ENCODE results near the gene FMO1. TPM values are rescaled to one million over a fixed set of nuclear protein-coding genes. Genes with fewer than 3 reads are reported as not detected.

FMO1 gene
- total RNA-seq, 1 experiment from 2014 or later: not detected

DNA sequence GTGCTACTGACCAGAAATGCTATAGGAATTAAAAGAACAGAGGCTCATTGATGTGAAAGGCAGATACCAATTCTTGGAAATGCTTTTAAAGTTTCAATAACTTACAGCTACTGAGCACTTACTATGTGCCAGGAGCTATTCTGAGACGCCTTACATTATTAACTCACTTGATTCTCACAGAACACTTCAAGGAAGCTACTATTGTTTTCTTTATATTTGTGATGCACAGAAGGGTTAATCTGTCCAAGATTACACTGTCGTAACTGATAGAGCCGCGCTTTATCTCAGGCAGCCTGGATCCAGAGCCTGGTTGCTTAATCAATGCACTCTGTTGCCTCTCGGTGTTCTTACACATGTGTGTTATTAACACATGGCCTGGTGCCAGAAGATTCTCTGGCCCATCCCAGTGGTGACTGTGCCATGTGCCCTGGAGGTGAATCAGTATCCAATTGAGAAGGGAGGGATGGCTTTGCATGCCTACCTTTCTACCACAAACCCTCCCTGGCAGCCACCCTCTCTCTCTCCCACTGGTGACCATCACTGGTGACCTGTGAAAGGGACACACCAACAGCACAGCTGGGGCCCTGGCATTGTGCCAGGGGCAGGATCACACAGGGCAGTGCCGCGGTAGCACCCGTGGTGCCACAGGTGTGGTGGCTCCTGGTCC is 8.8 kb downstream of the FMO1 start:
- Histone ChIP-seq H2BK120ac (ENCODE audit: low read depth, low read length, poor library complexity, severe bottlenecking) (no peak overlapping the region), H3K23ac (ENCODE audit: insufficient read length, low read depth, low read length) (no peak overlapping the region), H2BK20ac (ENCODE audit: low read depth, low read length, poor library complexity, severe bottlenecking) (no peak overlapping the region), H3K9ac (ENCODE audit: extremely low read depth, insufficient read length, low read length) (no peak overlapping the region), H3T11ph (ENCODE audit: low read length) (no peak overlapping the region), H3K18ac (ENCODE audit: insufficient read length, low read depth, low read length) (no peak overlapping the region), H4K8ac (replicated peaks; ENCODE audit: insufficient read length, low read depth, low read length) (no peak overlapping the region), H3K79me2 (ENCODE audit: insufficient read depth, low read length) (no peaks in the 10 kb centered on the region), H2BK5ac (ENCODE audit: insufficient read length, low read length) (no peak overlapping the region), H3K27ac (ENCODE audit: insufficient read length, low read depth, low read length) (no peak overlapping the region), H2BK15ac (ENCODE audit: low read depth, low read length) (no peak overlapping the region), H4K20me1 (ENCODE audit: control insufficient read depth, insufficient read depth, insufficient read length) (no peaks in the 10 kb centered on the region), H3K4me1 (ENCODE audit: insufficient read depth, low read length) (peaks cover 11% of the 10 kb centered on the region; the same call in 1 of the 2 replicates), H4K91ac (ENCODE audit: insufficient read length, low read depth, low read length) (no peak overlapping the region), H3K56ac (ENCODE audit: insufficient read length, low read depth, low read length) (no peak overlapping the region), H3K9me3 (ENCODE audit: control insufficient read depth, low read depth, low read length) (no peaks in the 10 kb centered on the region), H3K79me1 (ENCODE audit: insufficient read depth, low read depth, low read length, poor library complexity, severe bottlenecking) (no peaks in the 10 kb centered on the region), H4K5ac (ENCODE audit: insufficient read length, low read depth, low read length) (no peak overlapping the region), H2AFZ (ENCODE audit: low read length) (no peak overlapping the region), H2AK5ac (ENCODE audit: insufficient read length, low read length) (no peak overlapping the region), H3K4ac (ENCODE audit: low read depth, low read length) (no peak overlapping the region), H3K4me2 (ENCODE audit: insufficient read depth, insufficient read length, low read length) (no peak overlapping the region), H3K27me3 (ENCODE audit: insufficient read depth, low read length) (no peaks in the 10 kb centered on the region), H2BK12ac (ENCODE audit: insufficient read length, low read depth, low read length) (no peak overlapping the region), H3K14ac (ENCODE audit: insufficient read depth, low read length) (no peak overlapping the region), H3K23me2 (ENCODE audit: insufficient read length, low read depth, low read length, poor library complexity, severe bottlenecking) (no peaks in the 10 kb centered on the region)
- H3K36me3 Mint-ChIP-seq (ENCODE audit: insufficient read depth in 1 of 3, low read depth in 3 of 3): no peaks in the 10 kb centered on the region
- peaks cover 24% of the 10 kb centered on the region in 2 experiments for H3K4me1 Mint-ChIP-seq
- no CpG with 5 or more reads among the region's 8 CpGs for WGBS (ENCODE audit: extremely low coverage, insufficient read length, low lambda C conversion rate)
- no peak for TF ChIP-seq CTCF (conservative IDR thresholded peaks at IDR 0.05)
- no peaks in the 10 kb centered on the region; the same call in none of the 2 replicates for H3K27me3 Mint-ChIP-seq (ENCODE audit: low read depth)
- no peaks in the 10 kb centered on the region for H3K9me3 Mint-ChIP-seq
- H3K27ac Mint-ChIP-seq: no peak overlapping the region
- no peak overlapping the region for H3K4me3 Mint-ChIP-seq
- DNase-seq: no peak

Data from H9 (cell line).